HepG2 (cell line): ENCODE results near the gene ACTR3. TPM values are rescaled to one million over a fixed set of nuclear protein-coding genes. Genes with fewer than 3 reads are reported as not detected.

Experiments
- ARID3A ChIP-seq: IDR thresholded peaks from 2 replicates; pipeline ENCODE4 v1.6.1; 2012; ENCODE audit warnings: low read depth, low read length, improper control_type of control experiment
- CCDC6 ChIP-seq: sonication (generic); formaldehyde crosslinking; IDR thresholded peaks from 2 replicates; pipeline ENCODE4 v1.8.1; 2022; ENCODE audit warnings: mild to moderate bottlenecking, missing genetic modification reagents, moderate library complexity
- DMAP1 ChIP-seq: IDR thresholded peaks from 2 replicates; pipeline ENCODE4 v1.6.1; 2016
- DRAP1 ChIP-seq: IDR thresholded peaks from 2 replicates; pipeline ENCODE4 v1.6.1; 2016; ENCODE audit warnings: missing genetic modification reagents, missing compliant biosample characterization
- FOXJ3 ChIP-seq: sonication (generic); formaldehyde crosslinking; IDR thresholded peaks from 2 replicates; pipeline ENCODE4 v1.4.0; 2020; ENCODE audit warnings: missing genetic modification reagents, mild to moderate bottlenecking, borderline replicate concordance
- FOXP1 ChIP-seq, 2 experiments: fragments of 450-650 bp in 1 of 2; IDR thresholded peaks; 2 replicates each; pipeline ENCODE4 v1.6.1; 2017 to 2018; ENCODE audit warnings: antibody characterized with exemption in 1 of 2
- HMGXB3 ChIP-seq: sonication (generic); formaldehyde crosslinking; IDR thresholded peaks from 2 replicates; pipeline ENCODE4 v1.4.0; 2020; ENCODE audit warnings: missing genetic modification reagents, borderline replicate concordance
- HNF4G ChIP-seq, 2 experiments: sonication (generic) in 1 of 2; formaldehyde crosslinking in 1 of 2; IDR thresholded peaks; 2 replicates each; pipeline versions ENCODE4 v1.4.0 to v1.6.1; 2011 to 2020; ENCODE audit warnings: borderline replicate concordance in 2 of 2, low read depth in 2 of 2, mild to moderate bottlenecking in 2 of 2, low read length in 1 of 2, missing genetic modification reagents in 1 of 2, moderate library complexity in 1 of 2
- KAT8 ChIP-seq: IDR thresholded peaks from 2 replicates; pipeline ENCODE4 v1.6.1; 2016; ENCODE audit warnings: missing genetic modification reagents, missing compliant biosample characterization
- KDM5A ChIP-seq: fragments of 200-600 bp; sonication (generic); IDR thresholded peaks from 2 replicates; pipeline ENCODE4 v1.7.0; 2018; ENCODE audit warnings: antibody characterized with exemption, mild to moderate bottlenecking, low read length, borderline replicate concordance
- NR3C1 ChIP-seq: sonication (generic); formaldehyde crosslinking; IDR thresholded peaks from 2 replicates; pipeline ENCODE4 v1.4.0; 2020; ENCODE audit warnings: missing genetic modification reagents
- PAF1 ChIP-seq: IDR thresholded peaks from 2 replicates; pipeline ENCODE4 v1.6.1; 2016; ENCODE audit warnings: missing genetic modification reagents, missing compliant biosample characterization
- PITX1 ChIP-seq: sonication (generic); formaldehyde crosslinking; IDR thresholded peaks from 2 replicates; pipeline ENCODE4 v1.5.1; 2020; ENCODE audit warnings: mild to moderate bottlenecking, missing genetic modification reagents
- RARA ChIP-seq: IDR thresholded peaks from 2 replicates; pipeline ENCODE4 v1.6.1; 2016; ENCODE audit warnings: missing genetic modification reagents, missing compliant biosample characterization
- RFXAP ChIP-seq: sonication (generic); formaldehyde crosslinking; IDR thresholded peaks from 2 replicates; pipeline ENCODE4 v1.4.0; 2020; ENCODE audit warnings: missing genetic modification reagents, borderline replicate concordance
- YEATS4 ChIP-seq: sonication (generic); formaldehyde crosslinking; IDR thresholded peaks from 2 replicates; pipeline ENCODE4 v1.4.0; 2020; ENCODE audit warnings: missing genetic modification reagents, borderline replicate concordance
- ZBTB43 ChIP-seq: sonication (generic); formaldehyde crosslinking; conservative IDR thresholded peaks from 2 replicates; pipeline ENCODE4 v1.4.0; 2020; ENCODE audit warnings: missing genetic modification reagents
- ZFP82 ChIP-seq: sonication (generic); formaldehyde crosslinking; IDR thresholded peaks from 2 replicates; pipeline ENCODE4 v1.5.1; 2020; ENCODE audit warnings: mild to moderate bottlenecking, missing genetic modification reagents, borderline replicate concordance
- ZFY ChIP-seq: sonication (generic); formaldehyde crosslinking; IDR thresholded peaks from 2 replicates; pipeline ENCODE4 v1.4.0; 2020; ENCODE audit warnings: missing genetic modification reagents
- ZNF12 ChIP-seq: sonication (generic); formaldehyde crosslinking; IDR thresholded peaks from 2 replicates; pipeline ENCODE4 v1.5.0; 2020; ENCODE audit warnings: missing genetic modification reagents
- ZNF292 ChIP-seq: sonication (generic); formaldehyde crosslinking; IDR thresholded peaks from 2 replicates; pipeline ENCODE4 v1.8.1; 2022; ENCODE audit warnings: mild to moderate bottlenecking, low read depth, missing genetic modification reagents, borderline replicate concordance
- ZNF781 ChIP-seq: sonication (generic); formaldehyde crosslinking; IDR thresholded peaks from 2 replicates; pipeline ENCODE4 v1.5.1; 2020; ENCODE audit warnings: borderline replicate concordance, mild to moderate bottlenecking, missing genetic modification reagents; ENCODE audit errors: not compliant biosample characterization
- polyA plus RNA-seq, 8 experiments: library from polyadenylated mRNA; depleted of rRNA in 3 of 8; stranded (reverse) in 7 of 8; unstranded in 1 of 8; fragments of >200 nt; fragmentation: Illumina TruSeq in 4 of 8; extraction: Trizol in 4 of 8; gene quantifications; 2 replicates each; pipeline versions ENCODE4 v1.2.1 to v1.2.3, GENCODE V29; 2011 to 2016; ENCODE audit warnings: low read depth in 4 of 8, missing spikeins in 1 of 8, mixed read lengths in 1 of 8; ENCODE audit not compliant: insufficient read depth in 1 of 8
- total RNA-seq, 5 experiments: library from RNA; depleted of rRNA; stranded (reverse); fragments of >200 nt; fragmentation: Illumina TruSeq; extraction: Trizol; gene quantifications; 2 replicates each; pipeline ENCODE4 v1.2.3, GENCODE V29; 2016; ENCODE audit warnings: low read depth in 1 of 5

The ACTR3 gene
- total and polyA plus RNA-seq, 2 of the 13 experiments (the other 11 are each of a cell fraction or from before 2014, with no cell fraction given), result 123 to 225 TPM

GRCh38 chr2:113894156-113894743 is 4.4 kb downstream of the ACTR3 start (continued):
- peak; percentile 41; the same call in 1 of the 2 replicates for TF ChIP-seq KDM5A
- no peak for TF ChIP-seq ZNF781 (CRISPR knock-in tag)
- peak; percentile 77; the same call in 1 of the 2 replicates for TF ChIP-seq PITX1
- no peak for TF ChIP-seq NR3C1 (CRISPR knock-in tag)
- TF ChIP-seq ZFY (CRISPR knock-in tag), result no peak
- no peak for TF ChIP-seq FOXP1 (IDR thresholded peaks at IDR 0.05)
- TF ChIP-seq FOXP1 (CRISPR knock-in tag; IDR thresholded peaks at IDR 0.05), result 0 out of 2 replicates have a peak, but pooled peaks have one; percentile 17
- peak; percentile 77 for TF ChIP-seq ZNF292
- no peak for TF ChIP-seq DRAP1 (CRISPR knock-in tag)
- TF ChIP-seq RFXAP (CRISPR knock-in tag), result peak; percentile 27; the same call in 1 of the 2 replicates
- 0 out of 2 replicates have a peak, but pooled peaks have one; percentile 45 for TF ChIP-seq CCDC6 (CRISPR knock-in tag)
- no peak for TF ChIP-seq ARID3A
- peak; percentile 53; the same call in 1 of the 2 replicates for TF ChIP-seq YEATS4 (CRISPR knock-in tag)
- no peak for TF ChIP-seq ZBTB43 (CRISPR knock-in tag)
- peak; percentile 66; the same call in 1 of the 2 replicates for TF ChIP-seq FOXJ3
- TF ChIP-seq ZNF12 (CRISPR knock-in tag), result peak; percentile 34; the same call in 1 of the 2 replicates
- TF ChIP-seq RARA (CRISPR knock-in tag), result peak; percentile 69
- TF ChIP-seq KAT8 (CRISPR knock-in tag), result peak; percentile 58
- no peak for TF ChIP-seq PAF1 (CRISPR knock-in tag)
- TF ChIP-seq HNF4G (IDR thresholded peaks at IDR 0.05; ENCODE audit: borderline replicate concordance, low read depth, low read length), result peak; percentile 68; the same call in 1 of the 2 replicates
- TF ChIP-seq HNF4G (CRISPR knock-in tag; IDR thresholded peaks at IDR 0.05; ENCODE audit: borderline replicate concordance, low read depth), result no peak
- peak; percentile 46; the same call in 1 of the 2 replicates for TF ChIP-seq DMAP1 (CRISPR knock-in tag)
- TF ChIP-seq ZFP82 (CRISPR knock-in tag), result no peak
- 0 out of 2 replicates have a peak, but pooled peaks have one; percentile 27 for TF ChIP-seq HMGXB3
